Cardiac muscle cell (in vitro differentiated cells and primary cell): ENCODE data around the gene SH2D2A. TPM values are rescaled to one million over a fixed set of nuclear protein-coding genes. Genes with fewer than 3 reads are reported as not detected.

Experiments used
- DNase-seq, 2 donors: peaks; one replicate each; pipeline versions ENCODE4 v3.0.0 to v3.0.0-alpha.2; 2010 to 2017; ENCODE audit warnings: low read depth in 1 of 2, low spot score in 1 of 2
- H3K27ac ChIP-seq: fragments of 200-600 bp; sonication (generic); 2 replicates; pipeline ENCODE4 v1.5.1; 2016
- H3K27me3 ChIP-seq: fragments of 200-600 bp; sonication (generic); 2 replicates; pipeline ENCODE4 v1.6.0; 2016; ENCODE audit warnings: control low read depth
- H3K36me3 ChIP-seq: fragments of 200-600 bp; sonication (generic); 2 replicates; pipeline ENCODE4 v1.5.1; 2016; ENCODE audit warnings: control low read depth
- H3K4me1 ChIP-seq: fragments of 200-600 bp; sonication (generic); 2 replicates; pipeline ENCODE4 v1.8.1; 2017; ENCODE audit warnings: low read depth, mild to moderate bottlenecking, mixed run types
- H3K4me3 ChIP-seq: fragments of 200-600 bp; sonication (generic); 2 replicates; pipeline ENCODE4 v1.5.1; 2016; ENCODE audit warnings: mild to moderate bottlenecking
- H3K9me3 ChIP-seq: fragments of 200-600 bp; sonication (generic); 2 replicates; pipeline ENCODE4 v1.5.1; 2017; ENCODE audit warnings: low read depth, mild to moderate bottlenecking, control low read depth
- polyA plus RNA-seq: library from polyadenylated mRNA; unstranded; fragments of >200 nt; fragmentation: Nextera tagmentation; extraction: Ambion mirVana; gene quantifications from 2 replicates; pipeline ENCODE4 v1.2.1, GENCODE V29; 2016
- total RNA-seq: library from RNA; depleted of rRNA; stranded (reverse); fragments of >200 nt; gene quantifications from 2 replicates; pipeline ENCODE4 v1.2.3, GENCODE V29; 2016
- TF ChIP-seq, protein P1 (sequence below): IDR thresholded peaks from 2 replicates; pipeline ENCODE4 v1.5.1; 2012; ENCODE audit warnings: low read depth, mild to moderate bottlenecking, low read length

The SH2D2A gene
- total and polyA plus RNA-seq, 2 experiments from 2014 or later: 1.1 to 2.7 TPM

DNA sequence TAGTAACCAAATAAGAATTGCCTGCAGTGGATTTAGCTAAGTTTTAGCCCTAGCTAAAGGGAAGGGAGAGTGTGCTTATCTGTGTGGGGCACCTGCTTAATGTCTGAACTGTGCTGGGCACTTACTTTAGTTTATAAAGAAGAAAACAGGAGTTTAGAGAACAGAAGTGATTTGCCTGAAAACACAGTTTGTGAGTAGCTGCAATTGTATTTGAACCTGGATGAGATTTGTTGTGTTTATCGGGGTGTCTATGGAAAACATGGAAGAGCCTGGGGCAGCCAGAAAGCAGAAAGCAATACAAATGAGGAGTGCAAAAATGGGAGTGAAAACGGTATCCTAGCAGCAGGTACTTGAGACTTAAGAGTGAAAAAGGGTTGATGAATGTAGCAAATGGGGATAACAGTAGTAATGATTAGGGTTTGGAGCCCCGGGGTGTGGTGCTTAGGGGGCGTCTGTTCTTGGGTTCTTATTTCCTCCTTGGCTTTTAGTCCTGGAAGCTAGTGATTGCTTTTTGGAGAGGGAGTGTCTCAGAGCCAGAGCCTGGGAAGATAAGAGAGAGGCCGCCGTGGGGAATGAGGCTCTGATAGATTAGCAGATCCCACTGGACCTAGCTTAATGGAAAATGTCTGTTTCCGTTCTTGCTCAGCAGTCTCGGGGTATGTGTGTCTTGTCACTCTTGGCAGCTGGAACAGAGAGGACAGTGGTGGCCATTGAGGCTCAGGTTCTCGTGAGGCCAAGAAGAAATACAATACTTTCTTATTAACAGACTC is 43.7 kb downstream of the SH2D2A start:
- H3K36me3 ChIP-seq: no peaks in the 10 kb centered on the region

DNA sequence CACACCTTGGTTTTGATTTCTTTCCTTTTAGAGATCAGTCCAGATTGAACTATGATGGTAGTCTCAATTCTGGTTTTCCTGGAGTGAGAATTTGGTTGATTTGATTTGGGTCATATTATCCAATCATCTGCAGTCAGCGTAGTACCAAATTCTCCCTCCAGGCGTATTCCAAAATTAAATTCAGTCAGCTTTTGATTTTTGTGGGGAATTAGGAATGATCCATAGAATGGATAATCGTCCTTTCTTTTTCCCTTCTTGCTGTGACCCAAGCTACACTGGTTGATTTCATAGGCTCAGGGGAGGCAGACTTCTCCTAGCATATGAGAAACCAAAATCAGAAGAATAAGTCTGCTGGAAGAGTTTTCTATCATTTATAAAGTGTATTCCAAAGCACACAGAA is 44.4 kb downstream of the SH2D2A start:
- H3K27ac ChIP-seq: peak overlapping the region; percentile 86
- H3K4me3 ChIP-seq: peak overlapping the region; percentile 7
- H3K36me3 ChIP-seq: no peaks in the 10 kb centered on the region
- peaks cover 49% of the 10 kb centered on the region for H3K4me1 ChIP-seq
- H3K27me3 ChIP-seq: no peaks in the 10 kb centered on the region
- TF ChIP-seq, protein P1, sequence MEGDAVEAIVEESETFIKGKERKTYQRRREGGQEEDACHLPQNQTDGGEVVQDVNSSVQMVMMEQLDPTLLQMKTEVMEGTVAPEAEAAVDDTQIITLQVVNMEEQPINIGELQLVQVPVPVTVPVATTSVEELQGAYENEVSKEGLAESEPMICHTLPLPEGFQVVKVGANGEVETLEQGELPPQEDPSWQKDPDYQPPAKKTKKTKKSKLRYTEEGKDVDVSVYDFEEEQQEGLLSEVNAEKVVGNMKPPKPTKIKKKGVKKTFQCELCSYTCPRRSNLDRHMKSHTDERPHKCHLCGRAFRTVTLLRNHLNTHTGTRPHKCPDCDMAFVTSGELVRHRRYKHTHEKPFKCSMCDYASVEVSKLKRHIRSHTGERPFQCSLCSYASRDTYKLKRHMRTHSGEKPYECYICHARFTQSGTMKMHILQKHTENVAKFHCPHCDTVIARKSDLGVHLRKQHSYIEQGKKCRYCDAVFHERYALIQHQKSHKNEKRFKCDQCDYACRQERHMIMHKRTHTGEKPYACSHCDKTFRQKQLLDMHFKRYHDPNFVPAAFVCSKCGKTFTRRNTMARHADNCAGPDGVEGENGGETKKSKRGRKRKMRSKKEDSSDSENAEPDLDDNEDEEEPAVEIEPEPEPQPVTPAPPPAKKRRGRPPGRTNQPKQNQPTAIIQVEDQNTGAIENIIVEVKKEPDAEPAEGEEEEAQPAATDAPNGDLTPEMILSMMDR: no peak
- DNase-seq: no peak
- H3K9me3 ChIP-seq: no peaks in the 10 kb centered on the region

More for the DNA sequence above, 43.7 kb downstream of the SH2D2A start:
- TF ChIP-seq, protein P1: no peak
- Histone ChIP-seq H3K4me1 (peaks cover 56% of the 10 kb centered on the region), H3K4me3 (peak overlapping the region; percentile 7), H3K27ac (peak overlapping the region; percentile 86), H3K27me3 (no peaks in the 10 kb centered on the region), H3K9me3 (no peaks in the 10 kb centered on the region)
- DNase-seq: peak; percentile 38 to 65

DNA sequence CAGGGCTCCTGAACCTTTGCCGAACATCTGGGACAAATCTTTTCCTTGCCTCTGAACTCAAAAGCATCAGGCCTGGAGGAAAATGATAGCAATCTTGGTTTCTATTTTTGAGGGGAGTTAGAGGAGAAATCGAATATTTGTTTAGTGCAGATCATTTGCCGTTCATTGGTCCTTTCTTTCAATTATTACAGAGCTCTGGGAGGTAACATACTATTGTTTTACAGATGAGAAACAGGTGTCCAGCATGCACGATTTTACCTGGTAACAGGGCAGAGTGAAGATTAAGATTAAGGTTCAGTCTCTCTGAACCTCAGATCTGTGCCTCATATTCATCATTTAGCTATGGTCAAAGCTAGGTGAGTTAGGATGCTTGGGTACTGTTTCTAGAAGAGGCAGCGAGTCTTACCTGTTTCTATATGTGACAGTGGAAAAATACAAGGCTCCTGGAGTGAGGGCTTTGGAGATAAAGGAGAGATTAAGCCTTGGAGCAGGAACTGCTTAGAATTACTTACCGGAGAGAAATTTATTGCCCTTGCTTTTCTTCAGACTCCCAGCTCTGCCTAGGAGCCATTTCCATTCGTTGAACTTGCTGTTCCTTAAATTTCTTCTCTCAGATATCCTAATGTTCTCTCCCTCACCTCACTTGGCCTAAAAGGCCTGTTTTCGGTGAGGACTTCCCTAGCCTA is 47.9 kb downstream of the SH2D2A start:
- Histone ChIP-seq H3K36me3 (no peaks in the 10 kb centered on the region), H3K9me3 (no peaks in the 10 kb centered on the region), H3K4me1 (peaks cover 44% of the 10 kb centered on the region), H3K4me3 (peak overlapping the region; percentile 83), H3K27ac (peak overlapping the region; percentile 88), H3K27me3 (no peaks in the 10 kb centered on the region)
- TF ChIP-seq, protein P1: no peak
- no peak for DNase-seq

DNA sequence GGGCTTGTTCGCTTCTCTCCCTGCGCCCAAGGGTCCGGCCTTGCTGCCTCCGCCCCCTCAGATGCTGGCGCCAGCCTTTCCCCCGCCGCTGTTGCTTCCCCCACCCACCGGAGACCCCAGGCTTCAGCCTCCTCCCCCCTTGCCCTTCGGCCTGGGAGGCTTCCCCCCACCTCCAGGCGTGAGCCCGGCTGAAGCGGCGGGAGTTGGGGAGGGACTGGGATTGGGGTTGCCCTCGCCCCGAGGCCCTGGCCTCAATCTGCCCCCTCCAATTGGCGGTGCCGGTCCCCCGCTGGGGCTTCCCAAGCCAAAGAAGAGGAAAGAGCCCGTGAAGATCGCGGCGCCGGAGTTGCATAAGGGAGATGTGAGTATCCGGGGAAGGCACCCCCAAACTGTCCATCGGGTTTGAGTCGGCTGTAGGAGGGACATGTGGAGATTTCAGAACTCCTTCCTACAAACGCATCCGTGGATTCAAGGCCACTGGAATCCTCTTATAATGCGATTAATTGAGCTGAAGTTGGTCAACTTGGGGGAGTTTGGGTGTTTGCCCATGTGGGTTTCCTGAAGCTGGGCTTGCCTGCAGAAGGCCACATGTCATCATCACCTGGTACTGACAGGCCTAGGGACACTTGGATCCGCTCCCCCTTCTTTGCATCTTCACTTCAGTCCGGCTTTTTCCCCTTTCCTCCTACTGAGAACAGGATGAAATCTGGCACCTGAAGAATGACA is 48.6 kb downstream of the SH2D2A start:
- TF ChIP-seq, protein P1: no peak
- Histone ChIP-seq H3K27me3 (no peaks in the 10 kb centered on the region), H3K36me3 (no peaks in the 10 kb centered on the region), H3K4me3 (peak overlapping the region; percentile 83), H3K9me3 (no peaks in the 10 kb centered on the region), H3K4me1 (peaks cover 38% of the 10 kb centered on the region), H3K27ac (peak overlapping the region; percentile 88)
- DNase-seq: peak in 1 of 2 donors; percentile 31

DNA sequence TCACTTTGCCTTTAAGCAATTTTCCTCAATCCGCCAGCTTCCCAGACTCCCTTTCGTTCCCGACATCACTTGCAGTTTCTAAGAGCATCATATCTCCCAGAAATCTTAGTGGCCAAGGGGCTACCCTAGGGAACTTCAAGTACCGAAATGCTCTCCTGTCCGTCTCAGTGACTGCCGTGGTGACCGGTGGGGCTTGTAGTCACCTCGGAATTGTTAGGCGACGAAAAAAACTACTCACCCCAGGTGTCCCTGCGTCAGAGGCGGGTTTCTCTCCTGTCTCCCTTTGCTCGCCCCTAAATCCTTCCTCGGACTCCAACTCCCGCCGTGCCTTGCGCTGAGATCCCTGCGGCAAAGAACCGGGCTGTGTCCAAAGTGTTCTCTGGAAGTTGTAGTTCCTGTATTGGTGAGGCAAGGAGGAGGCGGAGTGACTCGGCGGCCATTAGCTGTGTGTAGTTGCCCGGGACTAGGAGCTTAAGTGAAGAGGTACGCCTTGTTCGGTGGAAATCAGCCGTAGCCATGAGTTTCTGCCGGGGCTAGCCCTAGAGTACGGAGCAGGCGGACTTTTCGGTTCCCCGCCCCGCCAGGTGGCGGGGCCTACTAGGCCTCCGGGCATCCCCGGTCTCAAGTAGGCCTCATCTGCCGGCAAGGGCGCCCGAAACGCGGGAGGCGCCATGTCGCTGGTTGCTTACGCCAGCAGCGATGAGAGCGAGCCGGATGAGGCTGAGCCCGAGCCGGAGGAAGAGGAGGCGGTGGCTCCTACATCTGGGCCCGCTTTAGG is 49.4 kb downstream of the SH2D2A start, which contains the start of gene PRCC:
Gene PRCC (plus strand): TSS at position 435 of the 778 bp plus-strand sequence. CDS start 237 bp downstream, at position 672.
- peak; percentile 99 to 100 for DNase-seq
- H3K36me3 ChIP-seq: no peaks in the 10 kb centered on the region
- peak within 1 kb of the TSS; percentile 88 for H3K27ac ChIP-seq
- no peaks in the 10 kb centered on the region for H3K27me3 ChIP-seq
- H3K4me1 ChIP-seq: peaks cover 31% of the 10 kb centered on the region
- peak within 1 kb of the TSS; percentile 83 for H3K4me3 ChIP-seq
- TF ChIP-seq, protein P1: no peak
- H3K9me3 ChIP-seq: no peaks in the 10 kb centered on the region
